GM12873 (cell line): Measurements from ENCODE around the gene TMEM19.
A peak's percentile ranks its signal among the peaks of the same experiment; 100 is the strongest.

ENCODE experiments used
- CTCF ChIP-seq: IDR thresholded peaks from 2 replicates; pipeline ENCODE4 v1.5.1; 2012; ENCODE audit warnings: low read depth, mild to moderate bottlenecking, moderate library complexity, low read length, control low read depth; ENCODE audit not compliant: insufficient read depth; ENCODE audit errors: missing control alignments

Gene TMEM19

GRCh38 chr12:71655495-71655894 lies 30.4 kb upstream of the TMEM19 start:
- TF ChIP-seq CTCF, result no peak

GRCh38 chr12:71655907-71656306 lies 30.0 kb upstream of the TMEM19 start:
- no peak for TF ChIP-seq CTCF

- TF ChIP-seq CTCF, result no peak
Measured at GRCh38 chr12:71656740-71657139, 29.1 kb upstream of the TMEM19 start.

GRCh38 chr12:71661977-71662530 lies 23.8 kb upstream of the TMEM19 start:
- TF ChIP-seq CTCF, result no peak

GRCh38 chr12:71662849-71663560 lies 22.9 kb upstream of the TMEM19 start:
- no peak for TF ChIP-seq CTCF

- peak; percentile 33 for TF ChIP-seq CTCF
Measured at GRCh38 chr12:71663561-71664410, 22.1 kb upstream of the TMEM19 start, which contains the start of the genes THAP2 and ZFC3H1. TSS of gene THAP2 (plus strand) at chr12:71664301. CDS start at chr12:71664510, 209 bp downstream. TSS of gene ZFC3H1 (minus strand) at chr12:71663848. CDS start at chr12:71663610, 238 bp downstream.
